OCI-LY7 (cell line): ENCODE data around the gene ABHD12B. TPM values are rescaled to one million over a fixed set of nuclear protein-coding genes. Genes with fewer than 3 reads are reported as not detected.

Experiments
- BruUV-seq: library from RNA; stranded (reverse); fragments of 400-500 nt; replicated peaks from 2 replicates; lab custom pipeline; 2021; lab: Mats Ljungman, UMichigan
- CTCF ChIA-PET: fragments of 300-600 bp; sonication (Branson Sonifier 250); formaldehyde crosslinking; loops from one replicate; lab custom pipeline; 2022; ENCODE audit warnings: antibody characterized with exemption; ENCODE audit not compliant: unreplicated experiment; lab: Charles Lee
- POLR2A ChIA-PET: fragments of 300-600 bp; sonication (Branson Sonifier 250); formaldehyde crosslinking; loops from one replicate; lab custom pipeline; 2022; ENCODE audit warnings: antibody characterized with exemption; lab: Charles Lee
- DNase-seq: peaks from one replicate; pipeline ENCODE4 v3.0.0-alpha.2; 2015; ENCODE audit warnings: low spot score
- H2AFZ ChIP-seq: fragments of 200-600 bp; sonication (generic), shearing (Covaris generic); 2 replicates; pipeline ENCODE4 v1.6.1; 2014; ENCODE audit warnings: mild to moderate bottlenecking, antibody characterized with exemption, low read length, moderate library complexity
- H3K27ac ChIP-seq: fragments of 200-600 bp; sonication (generic); 2 replicates; pipeline ENCODE4 v1.5.1; 2014; ENCODE audit warnings: mixed run types, low read depth, mild to moderate bottlenecking, moderate library complexity, low read length, inconsistent platforms; ENCODE audit not compliant: poor library complexity, severe bottlenecking
- H3K36me3 ChIP-seq: fragments of 200-600 bp; sonication (generic); 2 replicates; pipeline ENCODE4 v1.6.1; 2014; ENCODE audit warnings: mild to moderate bottlenecking, antibody characterized with exemption, low read length, moderate library complexity, mixed read lengths; ENCODE audit not compliant: insufficient read depth
- H3K4me1 ChIP-seq: fragments of 200-600 bp; sonication (generic); 2 replicates; pipeline ENCODE4 v1.5.1; 2014; ENCODE audit warnings: mild to moderate bottlenecking, low read length; ENCODE audit not compliant: insufficient read depth, poor library complexity, severe bottlenecking
- H3K4me2 ChIP-seq: fragments of 200-600 bp; sonication (generic); 2 replicates; pipeline ENCODE4 v1.6.1; 2014; ENCODE audit warnings: mild to moderate bottlenecking, low read length
- H3K4me3 ChIP-seq: fragments of 200-600 bp; sonication (generic); 2 replicates; pipeline ENCODE4 v1.5.1; 2014; ENCODE audit warnings: mild to moderate bottlenecking, low read depth, low read length; ENCODE audit not compliant: poor library complexity, severe bottlenecking
- H3K79me2 ChIP-seq: fragments of 200-600 bp; sonication (generic); 2 replicates; pipeline ENCODE4 v1.6.1; 2016; ENCODE audit warnings: low read depth, mild to moderate bottlenecking, low read length, moderate library complexity, mixed read lengths; ENCODE audit not compliant: insufficient read depth
- H3K9me2 ChIP-seq: fragments of 200-600 bp; sonication (generic); 2 replicates; pipeline ENCODE4 v1.6.1; 2016; ENCODE audit warnings: mild to moderate bottlenecking, low read length, mixed read lengths; ENCODE audit not compliant: insufficient read depth
- H3K9me3 ChIP-seq: fragments of 200-600 bp; sonication (generic); 2 replicates; pipeline ENCODE4 v1.6.1; 2014; ENCODE audit warnings: mild to moderate bottlenecking, mixed run types, low read length, mixed read lengths
- H4K20me1 ChIP-seq: fragments of 200-600 bp; sonication (generic); 2 replicates; pipeline ENCODE4 v1.6.1; 2014; ENCODE audit warnings: mild to moderate bottlenecking, antibody characterized with exemption, low read length, moderate library complexity, mixed read lengths; ENCODE audit not compliant: insufficient read depth
- CTCF ChIP-seq: fragments of 200-600 bp; sonication (generic); conservative IDR thresholded peaks from 2 replicates; pipeline ENCODE4 v1.5.1; 2014; ENCODE audit warnings: mild to moderate bottlenecking, antibody characterized with exemption, low read length, moderate library complexity, mixed read lengths
- EZH2phosphoT487 ChIP-seq: fragments of 200-600 bp; sonication (generic); IDR thresholded peaks from 2 replicates; pipeline ENCODE4 v1.6.1; 2018; ENCODE audit warnings: low read depth, borderline replicate concordance, mild to moderate bottlenecking, mixed run types, antibody characterized with exemption, low read length, moderate library complexity, mixed read lengths
- intact Hi-C: fragments of 100-400 bp; cut with micrococcal nuclease; formaldehyde crosslinking; loops from one replicate; pipeline ENCODE4 v1.10.0; 2022; ENCODE audit not compliant: unreplicated experiment
- total RNA-seq, 2 experiments: library from RNA; depleted of rRNA in 1 of 2; stranded (reverse); fragments of >200 nt in 1 of 2; shearing (Covaris generic) in 1 of 2; gene quantifications; 2 replicates each; pipeline ENCODE4 v1.2.3, GENCODE V29; 2014 to 2022

Gene ABHD12B
- total RNA-seq, 2 experiments from 2014 or later = 6.8 to 9.0 TPM

- Histone ChIP-seq H4K20me1 (no peaks in the 10 kb centered on the region), H3K4me2 (peak overlapping the region; percentile 59; the same call in 1 of the 2 replicates), H3K4me3 (peak overlapping the region; percentile 68), H3K36me3 (no peaks in the 10 kb centered on the region), H3K27ac (no peak overlapping the region), H3K4me1 (peaks cover 9% of the 10 kb centered on the region), H2AFZ (peak overlapping the region; percentile 73; the same call in 1 of the 2 replicates), H3K79me2 (no peaks in the 10 kb centered on the region), H3K9me2 (no peaks in the 10 kb centered on the region), H3K9me3 (no peaks in the 10 kb centered on the region)
- intact Hi-C loops = no loop called here
- no TSS peak for BruUV-seq
- ChIA-PET POLR2A (no interaction called here), CTCF (no interaction called here)
- TF ChIP-seq CTCF (no peak), EZH2phosphoT487 (no peak)
- no peak for DNase-seq
Observed at GRCh38 chr14:50943261-50943942, 71.5 kb downstream of the ABHD12B start.

GRCh38 chr14:50943943-50944646 lies 72.2 kb downstream of the ABHD12B start, which contains the start of gene PYGL:
TSS of gene PYGL (minus strand) at chr14:50944483. CDS start at chr14:50944403, 80 bp downstream.
- TF ChIP-seq CTCF (no peak), EZH2phosphoT487 (no peak)
- Histone ChIP-seq H3K79me2 (no peaks in the 10 kb centered on the region), H3K9me2 (no peaks in the 10 kb centered on the region), H3K4me1 (peaks cover 9% of the 10 kb centered on the region), H4K20me1 (no peaks in the 10 kb centered on the region), H3K36me3 (no peaks in the 10 kb centered on the region), H3K27ac (no peak within 1 kb of the TSS), H3K9me3 (no peaks in the 10 kb centered on the region), H2AFZ (peak within 1 kb of the TSS; percentile 73; the same call in 1 of the 2 replicates), H3K4me3 (peak within 1 kb of the TSS; percentile 68), H3K4me2 (peak within 1 kb of the TSS; percentile 59)
- CTCF ChIA-PET = interaction anchor here (0.7 kb wide), 1 partner anchor 159 kb away, joined by 3 read pairs; no protein-coding TSS in a partner anchor
- no TSS peak for BruUV-seq
- intact Hi-C loops = no loop called here
- POLR2A ChIA-PET = no interaction called here
- DNase-seq = peak; percentile 50
